GM13977 (cell line): ENCODE measurements around the gene TMEM8B.
"Not testable (repeated sequence)": the region's sequence is repeated elsewhere in the genome, so short reads cannot be mapped to it uniquely, and the experiment has no call there.

ENCODE experiments used
- DNase-seq: peaks from one replicate; pipeline ENCODE4 v3.0.0; 2012; ENCODE audit warnings: low spot score
- CTCF ChIP-seq: IDR thresholded peaks from 2 replicates; pipeline ENCODE4 v1.5.1; 2012; ENCODE audit warnings: mild to moderate bottlenecking, control low read depth; ENCODE audit not compliant: insufficient read depth; ENCODE audit errors: extremely low read depth, missing control alignments
- in situ Hi-C: fragments of 300-500 bp; cut with MboI; formaldehyde crosslinking; loops from one replicate; pipeline ENCODE4 v1.12.0; 2022; ENCODE audit warnings: low sequenced_read_pairs, low pct_unique_long_range_greater_than_20kb, mixed read lengths, inconsistent platforms; ENCODE audit not compliant: unreplicated experiment

Gene TMEM8B

GRCh38 chr9:35870351-35870923, 41.4 kb downstream of the TMEM8B start, which contains the start of gene OR13J1:
Gene OR13J1 (minus strand): TSS chr9:35870401. CDS start chr9:35870401, 0 bp downstream.
- no peak for DNase-seq
- in situ Hi-C loops: no loop called here
- TF ChIP-seq CTCF: no peak

- no peak for DNase-seq
- in situ Hi-C loops: no loop called here
- no peak for TF ChIP-seq CTCF
These were observed 42.5 kb downstream of the TMEM8B start for GRCh38 chr9:35871545-35871944.

- no peak for DNase-seq
- in situ Hi-C loops: no loop called here
- TF ChIP-seq CTCF: no peak
These were observed 43.5 kb downstream of the TMEM8B start for GRCh38 chr9:35872505-35872904.

GRCh38 chr9:35882263-35882848, 53.3 kb downstream of the TMEM8B start:
- in situ Hi-C loops: loop anchor here (10.0 kb wide), 1 partner anchor 58 kb away; the partner anchor contains the start of genes FAM221B and TMEM8B

GRCh38 chr9:35882996-35883395, 54.0 kb downstream of the TMEM8B start:
- no peak for DNase-seq
- in situ Hi-C loops: loop anchor here (10.0 kb wide), 1 partner anchor 58 kb away; the partner anchor contains the start of genes FAM221B and TMEM8B
- no peak for TF ChIP-seq CTCF

More at GRCh38 chr9:35882263-35882848, 53.3 kb downstream of the TMEM8B start:
- peak; percentile 76 for DNase-seq
- TF ChIP-seq CTCF: peak; percentile 91

GRCh38 chr9:35884908-35885307, 55.9 kb downstream of the TMEM8B start:
- in situ Hi-C loops: loop anchor here (10.0 kb wide), 1 partner anchor 60 kb away; the partner anchor contains the start of genes FAM221B and TMEM8B
- DNase-seq: not testable (repeated sequence)

- TF ChIP-seq CTCF: no peak
- DNase-seq: no peak
- in situ Hi-C loops: no loop called here
These were observed 62.6 kb downstream of the TMEM8B start for GRCh38 chr9:35891646-35892045.
